IPS-NIHi7 (cell line): ENCODE data around the gene COL25A1.
A peak's percentile ranks its signal among the peaks of the same experiment; 100 is the strongest.
"Not testable (repeated sequence)": the region's sequence is repeated elsewhere in the genome, so short reads cannot be mapped to it uniquely, and the experiment has no call there.

Experiments
- DNase-seq: peaks from one replicate; pipeline ENCODE4 v3.0.0; 2012; ENCODE audit warnings: mixed read lengths; ENCODE audit errors: extremely low spot score

The COL25A1 gene

GRCh38 chr4:108906866-108907367, 395.5 kb downstream of the COL25A1 start:
- no peak for DNase-seq

GRCh38 chr4:108906006-108906405, 396.5 kb downstream of the COL25A1 start:
- peak; percentile 35 for DNase-seq

- DNase-seq: no peak
Measured at GRCh38 chr4:108903464-108904221, 398.8 kb downstream of the COL25A1 start.

GRCh38 chr4:108902769-108903168, 399.7 kb downstream of the COL25A1 start:
- no peak for DNase-seq

GRCh38 chr4:108901291-108901690, 401.2 kb downstream of the COL25A1 start:
- no peak for DNase-seq

- no peak for DNase-seq
Measured at GRCh38 chr4:108900018-108900580, 402.4 kb downstream of the COL25A1 start.

- no peak for DNase-seq
Measured at GRCh38 chr4:108893468-108893867, 409.0 kb downstream of the COL25A1 start.

GRCh38 chr4:108891896-108892590, 410.4 kb downstream of the COL25A1 start:
- DNase-seq: no peak

- no peak for DNase-seq
Measured at GRCh38 chr4:108890484-108890881, 412.0 kb downstream of the COL25A1 start.

- DNase-seq: no peak
Measured at GRCh38 chr4:108889696-108890483, 412.6 kb downstream of the COL25A1 start.

- DNase-seq: no peak
Measured at GRCh38 chr4:108888769-108889168, 413.7 kb downstream of the COL25A1 start.

- no peak for DNase-seq
Measured at GRCh38 chr4:108887034-108887433, 415.4 kb downstream of the COL25A1 start.

GRCh38 chr4:108885211-108885610, 417.2 kb downstream of the COL25A1 start:
- DNase-seq: no peak

GRCh38 chr4:108884596-108884995, 417.9 kb downstream of the COL25A1 start:
- DNase-seq: no peak

GRCh38 chr4:108881986-108882385, 420.5 kb downstream of the COL25A1 start:
- no peak for DNase-seq

- DNase-seq: no peak
Measured at GRCh38 chr4:108881190-108881589, 421.3 kb downstream of the COL25A1 start.

GRCh38 chr4:108878806-108879205, 423.7 kb downstream of the COL25A1 start:
- no peak for DNase-seq

- no peak for DNase-seq
Measured at GRCh38 chr4:108877821-108878220, 424.6 kb downstream of the COL25A1 start.

- DNase-seq: no peak
Measured at GRCh38 chr4:108874806-108875205, 427.7 kb downstream of the COL25A1 start.

- not testable (repeated sequence) for DNase-seq
Measured at GRCh38 chr4:108869970-108870369, 432.5 kb downstream of the COL25A1 start.

- DNase-seq: no peak
Measured at GRCh38 chr4:108868606-108869227, 433.7 kb downstream of the COL25A1 start.
